CD4-positive, alpha-beta T cell (primary cell): ENCODE measurements around the gene KATNAL1. TPM values are rescaled to one million over a fixed set of nuclear protein-coding genes. Genes with fewer than 3 reads are reported as not detected.

ENCODE experiments used
- ATAC-seq: fragments of 200-7000 bp; cut with Tn5 transposase; one replicate; pipeline ENCODE4 v1.10.0; 2022; ENCODE audit warnings: mild to moderate bottlenecking; ENCODE audit not compliant: poor library complexity
- CTCF ChIA-PET: fragments of 350-600 bp; sonication (Branson Sonifier 250); formaldehyde crosslinking; loops from one replicate; lab custom pipeline; 2021; ENCODE audit warnings: antibody characterized with exemption, inconsistent platforms; lab: Charles Lee
- POLR2A ChIA-PET: fragments of 350-600 bp; sonication (Branson Sonifier 250); formaldehyde crosslinking; loops from one replicate; lab custom pipeline; 2021; ENCODE audit warnings: antibody characterized with exemption, inconsistent platforms; lab: Charles Lee
- DNase-seq, 14 experiments: peaks; one replicate each; pipeline ENCODE4 v3.0.0-alpha.2; 2013 to 2020; ENCODE audit warnings: mixed read lengths in 2 of 14
- H3K27ac ChIP-seq, 2 donors: one replicate each; pipeline versions ENCODE4 v1.5.1 to v1.7.0; 2013; ENCODE audit warnings: low read length in 2 of 2, low read depth in 1 of 2, mild to moderate bottlenecking in 1 of 2
- H3K27me3 ChIP-seq, 2 experiments: 1 replicate in 1 of 2; 2 replicates in 1 of 2; pipeline versions ENCODE4 v1.6.1 to v1.7.0; 2013; ENCODE audit warnings: low read length in 2 of 2, control low read depth in 1 of 2, mild to moderate bottlenecking in 1 of 2, moderate library complexity in 1 of 2; ENCODE audit not compliant: insufficient read depth in 2 of 2, control insufficient read depth in 1 of 2
- H3K36me3 ChIP-seq: one replicate; pipeline ENCODE4 v1.6.1; 2013; ENCODE audit warnings: low read length, control low read depth; ENCODE audit not compliant: insufficient read depth
- H3K4me1 ChIP-seq: one replicate; pipeline ENCODE4 v1.6.1; 2013; ENCODE audit warnings: low read length, control low read depth; ENCODE audit not compliant: insufficient read depth
- H3K4me3 ChIP-seq: one replicate; pipeline ENCODE4 v1.5.1; 2013; ENCODE audit warnings: mild to moderate bottlenecking, low read length, moderate library complexity
- H3K9me3 ChIP-seq, 2 experiments: 1 replicate in 1 of 2; 2 replicates in 1 of 2; pipeline versions ENCODE4 v1.6.1 to v1.7.0; 2013; ENCODE audit warnings: low read length in 2 of 2, mild to moderate bottlenecking in 2 of 2, control low read depth in 1 of 2, moderate library complexity in 1 of 2; ENCODE audit not compliant: control insufficient read depth in 1 of 2, insufficient read depth in 1 of 2
- H3K27ac Mint-ChIP-seq: one replicate; pipeline ENCODE4 v1.8.0; 2020; ENCODE audit warnings: mixed read lengths
- H3K27me3 Mint-ChIP-seq: one replicate; pipeline ENCODE4 v1.8.0; 2021; ENCODE audit warnings: mixed read lengths
- H3K36me3 Mint-ChIP-seq: one replicate; pipeline ENCODE4 v1.8.0; 2021; ENCODE audit warnings: low read depth, mixed read lengths
- H3K4me1 Mint-ChIP-seq: one replicate; pipeline ENCODE4 v1.8.0; 2021; ENCODE audit warnings: low read depth, mixed read lengths
- H3K4me3 Mint-ChIP-seq: one replicate; pipeline ENCODE4 v1.8.0; 2020; ENCODE audit warnings: mild to moderate bottlenecking, mixed read lengths
- H3K9me3 Mint-ChIP-seq: one replicate; pipeline ENCODE4 v1.8.0; 2020; ENCODE audit warnings: mixed read lengths
- intact Hi-C, 2 experiments: fragments of 100-400 bp; cut with DNase I in 1 of 2; cut with micrococcal nuclease in 1 of 2; formaldehyde crosslinking; loops; one replicate each; pipeline versions ENCODE4 v1.15.1 to v1.9.0; 2023 to 2025; cut with DNase I, micrococcal nuclease
- total RNA-seq, 174 experiments: library from RNA in 2 of 174; stranded (reverse) in 2 of 174; gene quantifications; one replicate each; pipeline ENCODE4 v1.2.3 and lab custom pipeline; 2021 to 2026
- TF ChIP-seq, protein P1 (sequence below): fragments of 200-600 bp; IDR thresholded peaks from one replicate; pipeline ENCODE4 v1.8.0; 2022; ENCODE audit warnings: antibody characterized with exemption, mild to moderate bottlenecking

The KATNAL1 gene
- total RNA-seq, 2 experiments from 2014 or later, result 3.3 to 3.4 TPM

DNA sequence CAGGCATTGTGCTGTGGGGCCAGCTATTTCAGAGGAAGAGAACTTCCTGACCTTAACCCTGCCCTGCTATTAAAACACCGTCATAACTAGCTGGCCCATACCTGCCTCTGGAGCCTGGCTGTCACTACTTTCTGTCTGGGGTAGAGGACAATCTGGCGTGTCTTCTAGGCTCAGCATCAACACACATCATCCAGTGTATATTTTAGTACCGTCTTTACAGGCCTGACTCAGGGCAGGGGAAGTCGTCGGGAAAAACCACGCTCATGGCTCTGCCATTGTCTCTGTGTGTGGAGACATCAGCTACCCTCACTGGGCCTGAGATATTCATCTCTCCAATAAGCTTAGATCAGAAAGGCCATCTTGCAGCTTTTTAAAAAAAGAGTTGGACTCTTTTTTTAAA is 151.1 kb downstream of the KATNAL1 start:
- DNase-seq, result no peak
- intact Hi-C loops, result no loop called here
- Mint-ChIP-seq H3K27me3 (no peaks in the 10 kb centered on the region), H3K27ac (no peak overlapping the region), H3K4me3 (no peak overlapping the region), H3K4me1 (peaks cover 68% of the 10 kb centered on the region), H3K9me3 (no peaks in the 10 kb centered on the region), H3K36me3 (no peaks in the 10 kb centered on the region)
- TF ChIP-seq, protein P1, sequence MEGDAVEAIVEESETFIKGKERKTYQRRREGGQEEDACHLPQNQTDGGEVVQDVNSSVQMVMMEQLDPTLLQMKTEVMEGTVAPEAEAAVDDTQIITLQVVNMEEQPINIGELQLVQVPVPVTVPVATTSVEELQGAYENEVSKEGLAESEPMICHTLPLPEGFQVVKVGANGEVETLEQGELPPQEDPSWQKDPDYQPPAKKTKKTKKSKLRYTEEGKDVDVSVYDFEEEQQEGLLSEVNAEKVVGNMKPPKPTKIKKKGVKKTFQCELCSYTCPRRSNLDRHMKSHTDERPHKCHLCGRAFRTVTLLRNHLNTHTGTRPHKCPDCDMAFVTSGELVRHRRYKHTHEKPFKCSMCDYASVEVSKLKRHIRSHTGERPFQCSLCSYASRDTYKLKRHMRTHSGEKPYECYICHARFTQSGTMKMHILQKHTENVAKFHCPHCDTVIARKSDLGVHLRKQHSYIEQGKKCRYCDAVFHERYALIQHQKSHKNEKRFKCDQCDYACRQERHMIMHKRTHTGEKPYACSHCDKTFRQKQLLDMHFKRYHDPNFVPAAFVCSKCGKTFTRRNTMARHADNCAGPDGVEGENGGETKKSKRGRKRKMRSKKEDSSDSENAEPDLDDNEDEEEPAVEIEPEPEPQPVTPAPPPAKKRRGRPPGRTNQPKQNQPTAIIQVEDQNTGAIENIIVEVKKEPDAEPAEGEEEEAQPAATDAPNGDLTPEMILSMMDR, result no peak
- ATAC-seq, result no peak
- POLR2A ChIA-PET, result interaction anchor here (1.0 to 3.6 kb wide), 2 partner anchors 14 to 23 kb away, joined by 3 to 34 read pairs; no protein-coding TSS in a partner anchor
- Histone ChIP-seq H3K4me1 (peaks cover 67% of the 10 kb centered on the region), H3K9me3 (no peaks in the 10 kb centered on the region), H3K27ac (no peak overlapping the region), H3K27me3 (no peaks in the 10 kb centered on the region), H3K36me3 (no peaks in the 10 kb centered on the region), H3K4me3 (no peak overlapping the region)
- CTCF ChIA-PET, result interaction anchor here (1.1 to 1.3 kb wide), 2 partner anchors 24 to 41 kb away, joined by 3 to 5 read pairs; no protein-coding TSS in a partner anchor

DNA sequence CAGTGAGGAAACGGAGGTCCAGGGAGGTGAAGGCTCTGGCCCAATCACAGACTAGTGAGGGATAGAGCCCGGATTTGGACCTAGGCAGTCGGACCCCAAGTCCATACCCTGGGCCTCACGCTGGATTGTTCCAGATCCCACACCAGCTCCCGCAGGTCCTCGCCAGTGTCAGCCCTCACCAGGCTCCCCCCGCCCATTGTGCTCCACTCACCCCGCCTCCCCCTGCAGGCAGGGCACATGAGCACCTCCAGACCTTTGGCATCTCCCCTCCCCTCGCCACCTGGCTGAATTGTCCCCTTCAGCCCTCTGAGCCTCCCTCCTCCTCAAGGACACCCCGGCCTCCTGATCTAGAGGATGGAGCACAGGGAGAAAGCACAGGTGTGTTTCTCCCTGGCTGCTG is 152.4 kb downstream of the KATNAL1 start:
- Histone ChIP-seq H3K27me3 (no peaks in the 10 kb centered on the region), H3K27ac (no peak overlapping the region), H3K4me1 (peaks cover 81% of the 10 kb centered on the region), H3K36me3 (no peaks in the 10 kb centered on the region), H3K4me3 (no peak overlapping the region), H3K9me3 (no peaks in the 10 kb centered on the region)
- Mint-ChIP-seq H3K9me3 (no peaks in the 10 kb centered on the region), H3K27ac (no peak overlapping the region), H3K36me3 (no peaks in the 10 kb centered on the region), H3K27me3 (no peaks in the 10 kb centered on the region), H3K4me1 (peaks cover 81% of the 10 kb centered on the region), H3K4me3 (no peak overlapping the region)
- ATAC-seq, result no peak
- intact Hi-C loops, result no loop called here
- ChIA-PET POLR2A (no interaction called here), CTCF (no interaction called here)
- TF ChIP-seq, protein P1, result no peak
- DNase-seq, result no peak

DNA sequence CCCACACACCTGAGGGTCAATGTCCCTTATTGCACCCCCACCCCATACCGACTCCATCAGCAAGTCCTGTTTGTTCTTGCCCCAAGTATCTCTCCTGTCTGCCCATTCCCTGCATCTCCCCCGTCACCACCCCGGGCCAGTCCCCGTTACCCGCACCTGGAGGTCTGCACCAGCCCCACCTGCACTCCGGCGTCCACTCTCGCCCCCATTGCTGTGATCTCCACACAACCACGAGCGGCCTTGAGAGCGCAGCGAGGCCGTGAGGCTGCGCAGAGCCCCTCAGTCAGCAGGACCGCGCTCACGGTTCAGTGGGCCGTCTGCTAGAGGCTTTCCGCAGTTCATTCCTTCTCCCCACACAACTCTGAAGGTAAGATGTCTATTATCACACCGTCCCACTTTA is 152.8 kb downstream of the KATNAL1 start:
- H3K4me1 Mint-ChIP-seq, result peaks cover 83% of the 10 kb centered on the region
- TF ChIP-seq, protein P1, result no peak
- no peaks in the 10 kb centered on the region for H3K36me3 Mint-ChIP-seq
- POLR2A ChIA-PET, result no interaction called here
- H3K4me3 Mint-ChIP-seq, result no peak overlapping the region
- no peaks in the 10 kb centered on the region for H3K27me3 Mint-ChIP-seq
- no peaks in the 10 kb centered on the region for H3K9me3 Mint-ChIP-seq
- H3K9me3 ChIP-seq, result no peaks in the 10 kb centered on the region
- DNase-seq, result no peak
- intact Hi-C loops, result no loop called here
- ATAC-seq, result no peak
- peaks cover 84% of the 10 kb centered on the region for H3K4me1 ChIP-seq
- H3K36me3 ChIP-seq, result no peaks in the 10 kb centered on the region
- no peaks in the 10 kb centered on the region for H3K27me3 ChIP-seq
- no peak overlapping the region for H3K27ac Mint-ChIP-seq
- H3K27ac ChIP-seq, result no peak overlapping the region
- CTCF ChIA-PET, result no interaction called here
- no peak overlapping the region for H3K4me3 ChIP-seq
